ENCODE data around the gene TMPRSS9.
A peak's percentile ranks its signal among the peaks of the same experiment; 100 is the strongest.

Gene TMPRSS9

DNA sequence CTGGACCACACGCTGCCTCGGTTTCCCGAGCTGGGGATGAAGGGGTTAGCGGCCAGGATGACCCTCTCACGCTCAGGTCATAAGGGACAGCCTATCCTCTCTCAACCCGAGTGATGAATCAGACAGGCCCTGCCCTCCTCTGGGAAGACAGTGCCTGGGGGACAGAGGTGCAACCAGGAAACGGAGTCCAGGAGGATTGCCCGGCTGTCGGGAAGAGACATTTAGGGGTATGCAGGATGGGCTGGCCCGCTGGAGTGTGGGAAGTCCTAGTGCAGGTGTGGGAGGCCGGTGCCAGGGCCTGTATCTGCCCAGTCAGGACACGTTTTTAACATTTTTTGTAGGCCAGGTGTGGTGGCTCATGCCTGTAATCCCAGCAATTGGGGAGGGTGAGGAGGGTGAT lies 40.0 kb upstream of the TMPRSS9 start:
- Histone ChIP-seq H3K4me3 (ENCODE audit: low read depth in 1 of 5, low read length in 5 of 5) (no peak overlapping the region), H3K9ac (ENCODE audit: low read length in 5 of 5) (no peak overlapping the region), H3K36me3 (ENCODE audit: control insufficient read depth in 5 of 5, insufficient read depth in 5 of 5, low read length in 5 of 5) (peaks cover 0 to 35% (median 24%) of the 10 kb centered on the region in 5 donors), H3K27ac (ENCODE audit: low read depth, low read length) (no peak overlapping the region), H3K9me3 (ENCODE audit: control insufficient read depth in 5 of 5, low read length in 5 of 5) (peaks cover 0 to 7% (median 0%) of the 10 kb centered on the region in 5 donors), H3K4me1 (ENCODE audit: control insufficient read depth in 5 of 5, insufficient read depth in 5 of 5, low read length in 5 of 5) (peaks cover 0 to 12% (median 7%) of the 10 kb centered on the region in 5 donors), H3K27me3 (ENCODE audit: control insufficient read depth in 5 of 5, insufficient read depth in 4 of 5, low read length in 5 of 5) (no peaks in the 10 kb centered on the region)

DNA sequence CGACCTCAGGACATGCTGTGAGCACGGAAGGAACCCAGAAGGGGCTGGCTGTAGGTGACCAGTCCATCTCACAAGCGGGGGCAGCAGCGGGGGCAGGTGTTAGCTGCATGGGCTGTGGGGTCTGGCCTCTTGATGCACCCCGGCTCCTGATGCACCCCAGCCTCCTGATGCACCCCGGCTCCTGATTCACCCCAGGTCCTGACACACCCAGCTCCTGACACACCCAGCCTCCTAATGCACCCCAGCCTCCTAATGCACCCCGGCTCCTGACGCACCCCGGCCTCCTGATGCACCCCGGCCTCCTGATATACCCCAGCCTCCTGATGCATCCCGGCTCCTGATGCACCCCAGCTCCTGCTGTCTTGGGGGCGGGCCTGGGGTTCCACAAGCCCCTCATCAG lies 39.1 kb upstream of the TMPRSS9 start:
- no peaks in the 10 kb centered on the region for H3K9me3 ChIP-seq (ENCODE audit: control insufficient read depth in 5 of 5, low read length in 5 of 5)
- no peak overlapping the region for H3K27ac ChIP-seq (ENCODE audit: low read depth, low read length)
- no peak overlapping the region for H3K9ac ChIP-seq (ENCODE audit: low read length in 5 of 5)
- H3K27me3 ChIP-seq (ENCODE audit: control insufficient read depth in 5 of 5, insufficient read depth in 4 of 5, low read length in 5 of 5), result no peaks in the 10 kb centered on the region
- peaks cover 0 to 43% (median 30%) of the 10 kb centered on the region in 5 donors for H3K36me3 ChIP-seq (ENCODE audit: control insufficient read depth in 5 of 5, insufficient read depth in 5 of 5, low read length in 5 of 5)
- no peak overlapping the region for H3K4me3 ChIP-seq (ENCODE audit: low read depth in 1 of 5, low read length in 5 of 5)
- H3K4me1 ChIP-seq (ENCODE audit: control insufficient read depth in 5 of 5, insufficient read depth in 5 of 5, low read length in 5 of 5), result peaks cover 0 to 9% (median 6%) of the 10 kb centered on the region in 5 donors

DNA sequence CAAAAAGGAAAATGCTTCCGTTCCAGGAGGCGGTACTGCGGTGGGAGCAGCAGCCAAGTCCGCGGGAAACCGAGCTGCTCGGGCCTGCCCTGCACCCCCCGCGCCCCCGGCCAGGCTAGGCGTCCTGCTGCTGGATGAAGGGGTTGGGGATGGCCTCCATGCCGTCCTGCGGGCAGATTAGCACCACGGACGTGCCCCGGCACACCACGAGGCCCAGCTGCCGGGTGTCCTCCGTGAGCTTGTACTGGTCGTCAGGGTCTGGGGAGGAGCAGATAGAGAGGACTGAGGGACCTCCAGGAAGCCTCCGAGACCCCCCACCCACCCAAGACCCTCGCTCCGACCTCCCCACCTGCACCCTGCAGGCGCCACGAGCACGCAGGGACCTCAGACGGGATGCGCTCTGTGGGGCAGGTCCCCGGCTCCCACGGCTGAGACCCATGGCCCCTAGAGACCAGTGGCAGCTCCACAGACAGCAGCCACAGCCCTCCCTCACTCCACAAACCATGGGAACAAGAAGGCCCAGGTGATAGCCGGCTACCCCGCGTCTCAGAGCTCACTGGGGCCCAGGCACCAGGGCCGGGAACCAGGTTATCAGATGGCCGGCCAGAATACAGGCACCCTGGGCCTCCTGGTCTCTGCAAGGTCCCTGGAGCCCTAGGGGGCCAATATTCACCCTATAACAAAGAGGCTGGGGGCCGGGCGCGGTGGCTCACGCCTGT lies 38.3 kb upstream of the TMPRSS9 start:
- H3K27me3 ChIP-seq (ENCODE audit: control insufficient read depth in 5 of 5, insufficient read depth in 4 of 5, low read length in 5 of 5), result no peaks in the 10 kb centered on the region
- peaks cover 0 to 43% (median 32%) of the 10 kb centered on the region in 5 donors for H3K36me3 ChIP-seq (ENCODE audit: control insufficient read depth in 5 of 5, insufficient read depth in 5 of 5, low read length in 5 of 5)
- peaks cover 0 to 6% (median 5%) of the 10 kb centered on the region in 5 donors for H3K4me1 ChIP-seq (ENCODE audit: control insufficient read depth in 5 of 5, insufficient read depth in 5 of 5, low read length in 5 of 5)
- no peak overlapping the region for H3K4me3 ChIP-seq (ENCODE audit: low read depth in 1 of 5, low read length in 5 of 5)
- H3K27ac ChIP-seq (ENCODE audit: low read depth, low read length), result no peak overlapping the region
- H3K9ac ChIP-seq (ENCODE audit: low read length in 5 of 5), result no peak overlapping the region
- no peaks in the 10 kb centered on the region for H3K9me3 ChIP-seq (ENCODE audit: control insufficient read depth in 5 of 5, low read length in 5 of 5)

DNA sequence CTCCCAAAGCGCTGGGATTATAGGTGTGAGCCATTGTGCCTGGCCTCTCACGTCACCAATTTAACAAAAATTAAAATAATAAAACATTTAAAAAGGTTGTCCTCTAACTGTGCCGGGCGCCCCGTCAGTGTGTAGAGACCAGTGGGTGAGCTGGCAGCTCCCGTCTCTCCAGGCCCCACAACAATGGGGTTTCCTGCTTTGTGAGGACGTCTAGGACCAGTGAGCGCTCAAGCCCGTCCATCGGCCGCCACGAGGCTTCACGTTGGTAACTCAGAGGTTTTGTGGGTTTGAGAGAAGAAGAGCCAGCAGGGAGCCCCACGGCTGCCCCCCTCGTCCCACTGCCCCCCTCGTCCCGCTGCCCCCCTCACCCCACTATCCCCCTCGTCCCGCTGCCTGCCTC lies 36.4 kb upstream of the TMPRSS9 start:
- Histone ChIP-seq H3K4me1 (ENCODE audit: control insufficient read depth in 5 of 5, insufficient read depth in 5 of 5, low read length in 5 of 5) (peaks cover 5 to 18% (median 16%) of the 10 kb centered on the region in 5 donors), H3K9me3 (ENCODE audit: control insufficient read depth in 5 of 5, low read length in 5 of 5) (no peaks in the 10 kb centered on the region), H3K4me3 (ENCODE audit: low read depth in 1 of 5, low read length in 5 of 5) (no peak overlapping the region), H3K9ac (ENCODE audit: low read length in 5 of 5) (no peak overlapping the region), H3K27me3 (ENCODE audit: control insufficient read depth in 5 of 5, insufficient read depth in 4 of 5, low read length in 5 of 5) (no peaks in the 10 kb centered on the region), H3K27ac (ENCODE audit: low read depth, low read length) (no peak overlapping the region), H3K36me3 (ENCODE audit: control insufficient read depth in 5 of 5, insufficient read depth in 5 of 5, low read length in 5 of 5) (peaks cover 0 to 43% (median 32%) of the 10 kb centered on the region in 5 donors)

DNA sequence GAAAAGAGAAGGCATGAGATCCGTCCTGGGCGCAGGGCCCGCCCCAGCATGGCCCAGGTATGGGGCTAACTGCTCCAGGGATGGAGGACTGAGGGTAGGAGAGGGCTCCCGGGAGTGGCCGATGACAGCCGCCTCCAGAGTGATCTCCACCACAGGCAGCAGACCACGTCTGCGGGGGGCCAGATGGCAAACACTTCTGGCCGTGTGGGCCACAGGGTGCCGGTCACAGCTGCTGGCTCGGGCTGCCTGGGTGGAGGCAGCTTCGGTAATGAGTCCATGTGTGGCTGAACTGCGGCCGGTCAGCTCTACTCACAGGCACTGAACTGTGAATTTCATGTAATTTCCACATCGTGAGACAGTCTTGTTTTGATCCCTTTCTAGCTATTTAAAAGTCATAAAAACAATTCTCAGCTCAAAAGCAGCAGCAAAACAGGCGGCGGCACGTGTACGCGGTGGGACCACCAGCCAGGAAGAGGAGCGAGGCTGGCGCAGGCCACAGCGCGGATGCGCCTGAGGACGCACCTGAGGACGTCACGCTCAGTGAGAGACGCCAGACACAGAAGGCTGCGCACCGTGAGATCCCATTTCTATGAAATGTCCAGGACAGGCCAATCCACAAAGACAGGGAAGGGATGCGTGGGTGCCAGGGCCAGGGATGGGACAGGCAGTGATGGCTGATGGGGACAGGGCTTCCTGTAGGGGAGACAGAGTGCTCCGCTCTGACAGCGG lies 35.7 kb upstream of the TMPRSS9 start:
- H3K27ac ChIP-seq (ENCODE audit: low read depth, low read length), result no peak overlapping the region
- H3K27me3 ChIP-seq (ENCODE audit: control insufficient read depth in 5 of 5, insufficient read depth in 4 of 5, low read length in 5 of 5), result no peaks in the 10 kb centered on the region
- H3K4me1 ChIP-seq (ENCODE audit: control insufficient read depth in 5 of 5, insufficient read depth in 5 of 5, low read length in 5 of 5), result peaks cover 8 to 24% (median 21%) of the 10 kb centered on the region in 5 donors
- no peak overlapping the region for H3K9ac ChIP-seq (ENCODE audit: low read length in 5 of 5)
- H3K36me3 ChIP-seq (ENCODE audit: control insufficient read depth in 5 of 5, insufficient read depth in 5 of 5, low read length in 5 of 5), result peaks cover 0 to 43% (median 32%) of the 10 kb centered on the region in 5 donors
- no peak overlapping the region for H3K4me3 ChIP-seq (ENCODE audit: low read depth in 1 of 5, low read length in 5 of 5)
- H3K9me3 ChIP-seq (ENCODE audit: control insufficient read depth in 5 of 5, low read length in 5 of 5), result no peaks in the 10 kb centered on the region

DNA sequence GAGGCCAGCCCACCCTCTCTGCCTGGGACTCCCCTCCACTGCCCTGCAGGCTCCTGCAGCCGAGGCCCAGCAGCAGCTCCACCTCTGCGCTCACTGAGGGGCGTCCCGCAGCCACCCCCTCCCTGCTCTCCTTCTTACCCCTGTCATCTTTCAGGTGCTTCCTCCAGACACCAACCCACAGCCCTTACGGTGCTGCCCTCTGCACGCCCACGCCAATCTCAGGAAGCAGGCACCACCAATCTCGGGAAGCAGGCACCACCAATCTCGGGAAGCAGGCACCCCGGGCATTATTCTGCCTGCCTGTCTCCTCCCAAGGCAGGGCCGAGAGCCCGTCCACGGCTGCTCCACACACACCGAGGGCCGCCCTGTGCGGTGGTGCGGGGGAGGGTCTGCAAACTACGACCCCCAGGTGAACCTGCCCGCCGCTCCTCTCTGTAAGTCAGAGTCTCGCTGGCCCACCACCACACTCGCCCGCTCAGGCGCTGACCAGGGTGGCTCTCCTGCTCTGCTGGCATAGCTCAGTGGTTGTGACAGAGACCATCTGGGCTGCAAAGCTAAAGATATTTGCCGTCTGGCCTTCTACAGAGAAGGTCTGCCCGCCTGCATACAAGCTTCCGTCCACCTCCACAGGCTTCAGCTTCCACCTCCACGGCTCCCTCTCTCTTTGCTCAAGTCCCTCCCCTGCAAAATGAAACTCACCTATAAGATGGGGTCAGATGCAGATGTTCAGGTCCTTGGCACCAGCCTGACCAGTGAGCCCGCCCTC lies 34.6 kb upstream of the TMPRSS9 start:
- Histone ChIP-seq H3K4me1 (ENCODE audit: control insufficient read depth in 5 of 5, insufficient read depth in 5 of 5, low read length in 5 of 5) (peaks cover 8 to 32% (median 28%) of the 10 kb centered on the region in 5 donors), H3K4me3 (ENCODE audit: low read depth in 1 of 5, low read length in 5 of 5) (no peak overlapping the region), H3K36me3 (ENCODE audit: control insufficient read depth in 5 of 5, insufficient read depth in 5 of 5, low read length in 5 of 5) (peaks cover 0 to 43% (median 32%) of the 10 kb centered on the region in 5 donors), H3K27me3 (ENCODE audit: control insufficient read depth in 5 of 5, insufficient read depth in 4 of 5, low read length in 5 of 5) (no peaks in the 10 kb centered on the region), H3K9me3 (ENCODE audit: control insufficient read depth in 5 of 5, low read length in 5 of 5) (no peaks in the 10 kb centered on the region), H3K9ac (ENCODE audit: low read length in 5 of 5) (no peak overlapping the region), H3K27ac (ENCODE audit: low read depth, low read length) (no peak overlapping the region)

DNA sequence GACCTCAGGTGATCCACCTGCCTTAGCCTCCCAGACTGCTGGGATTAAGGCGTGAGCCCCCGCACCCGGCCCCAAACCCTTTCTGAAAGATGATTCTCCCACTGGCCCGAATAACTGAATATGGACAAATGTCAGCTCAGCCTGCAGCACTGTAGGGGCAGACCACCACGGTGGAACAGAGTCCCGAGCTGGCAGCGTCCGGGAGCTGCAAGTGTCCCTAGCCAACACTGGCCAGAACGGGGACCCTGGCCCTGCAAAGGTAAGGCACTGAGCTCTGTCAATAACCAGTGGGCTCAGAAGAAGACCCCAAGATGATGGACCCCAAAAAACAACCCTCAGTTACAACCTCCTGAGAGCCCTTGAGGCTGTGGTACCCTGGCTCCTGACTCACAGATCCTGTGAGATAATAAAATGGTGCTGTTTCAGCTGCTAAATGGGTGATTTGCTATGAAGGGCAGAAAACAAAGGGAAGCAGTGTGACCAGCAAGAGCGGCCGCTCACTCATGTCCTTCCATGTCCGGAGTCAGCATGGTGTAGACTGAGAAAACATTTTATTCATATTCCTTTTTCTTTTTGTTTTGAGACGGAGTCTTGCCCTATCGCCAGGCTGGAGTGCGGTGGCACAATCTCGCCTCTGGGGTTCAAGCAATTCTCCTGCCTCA lies 33.2 kb upstream of the TMPRSS9 start:
- Histone ChIP-seq H3K36me3 (ENCODE audit: control insufficient read depth in 5 of 5, insufficient read depth in 5 of 5, low read length in 5 of 5) (peaks cover 0 to 33% (median 27%) of the 10 kb centered on the region in 5 donors), H3K9ac (ENCODE audit: low read length in 5 of 5) (no peak overlapping the region)

DNA sequence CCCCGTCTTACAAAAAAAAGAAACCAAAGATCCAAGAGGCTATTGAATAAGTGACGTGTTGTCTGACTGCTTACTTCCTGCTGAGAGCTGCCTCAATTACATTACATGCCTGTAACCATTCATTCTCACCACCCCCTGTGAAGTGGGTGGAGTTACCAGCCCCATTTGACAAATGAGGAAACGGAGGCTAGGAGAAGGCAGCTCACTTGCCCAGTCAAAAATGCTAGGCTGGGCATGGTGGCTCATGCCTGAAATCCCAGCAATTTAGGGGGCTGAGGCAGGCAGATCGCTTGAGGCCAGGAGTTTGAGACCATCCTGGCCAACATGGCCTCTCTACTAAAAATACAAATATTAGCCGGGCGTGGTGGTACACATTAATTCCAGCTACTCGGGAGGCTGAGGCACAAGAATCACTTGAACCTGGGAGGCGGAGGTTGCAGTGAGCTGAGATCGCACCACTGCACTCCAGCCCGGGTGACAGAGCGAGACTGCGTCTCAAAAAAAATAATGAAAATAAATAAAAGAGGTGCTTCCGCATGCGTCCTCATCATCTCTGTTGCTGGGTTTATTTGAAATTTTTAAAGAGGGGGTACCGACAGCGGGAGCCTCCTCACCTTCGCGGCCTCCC lies 32.2 kb upstream of the TMPRSS9 start:
- Histone ChIP-seq H3K4me3 (ENCODE audit: low read depth in 1 of 5, low read length in 5 of 5) (peak overlapping the region; percentile 90 to 97 (median 91)), H3K27ac (ENCODE audit: low read depth, low read length) (peak overlapping the region; percentile 72), H3K4me1 (ENCODE audit: control insufficient read depth in 5 of 5, insufficient read depth in 5 of 5, low read length in 5 of 5) (peaks cover 9 to 51% (median 44%) of the 10 kb centered on the region in 5 donors), H3K9ac (ENCODE audit: low read length in 5 of 5) (peak overlapping the region; percentile 44 to 92 (median 91)), H3K36me3 (ENCODE audit: control insufficient read depth in 5 of 5, insufficient read depth in 5 of 5, low read length in 5 of 5) (peaks cover 0 to 25% (median 19%) of the 10 kb centered on the region in 5 donors), H3K9me3 (ENCODE audit: control insufficient read depth in 5 of 5, low read length in 5 of 5) (no peaks in the 10 kb centered on the region), H3K27me3 (ENCODE audit: control insufficient read depth in 5 of 5, insufficient read depth in 4 of 5, low read length in 5 of 5) (no peaks in the 10 kb centered on the region)

More for the DNA sequence above, 33.2 kb upstream of the TMPRSS9 start:
- H3K27ac ChIP-seq (ENCODE audit: low read depth, low read length), result no peak overlapping the region
- no peaks in the 10 kb centered on the region for H3K9me3 ChIP-seq (ENCODE audit: control insufficient read depth in 5 of 5, low read length in 5 of 5)
- no peak overlapping the region for H3K4me3 ChIP-seq (ENCODE audit: low read depth in 1 of 5, low read length in 5 of 5)
- H3K27me3 ChIP-seq (ENCODE audit: control insufficient read depth in 5 of 5, insufficient read depth in 4 of 5, low read length in 5 of 5), result no peaks in the 10 kb centered on the region
- peaks cover 9 to 42% (median 35%) of the 10 kb centered on the region in 5 donors for H3K4me1 ChIP-seq (ENCODE audit: control insufficient read depth in 5 of 5, insufficient read depth in 5 of 5, low read length in 5 of 5)
